ENCODE data around the gene SNAI3.
A peak's percentile ranks its signal among the peaks of the same experiment; 100 is the strongest.
"Not testable (repeated sequence)": the region's sequence is repeated elsewhere in the genome, so short reads cannot be mapped to it uniquely, and the experiment has no call there.

Gene SNAI3

GRCh38 chr16:88669980-88670379 lies 16.3 kb downstream of the SNAI3 start:
- DNase-seq (ENCODE audit: low read depth in 2 of 2): no peak

DNA sequence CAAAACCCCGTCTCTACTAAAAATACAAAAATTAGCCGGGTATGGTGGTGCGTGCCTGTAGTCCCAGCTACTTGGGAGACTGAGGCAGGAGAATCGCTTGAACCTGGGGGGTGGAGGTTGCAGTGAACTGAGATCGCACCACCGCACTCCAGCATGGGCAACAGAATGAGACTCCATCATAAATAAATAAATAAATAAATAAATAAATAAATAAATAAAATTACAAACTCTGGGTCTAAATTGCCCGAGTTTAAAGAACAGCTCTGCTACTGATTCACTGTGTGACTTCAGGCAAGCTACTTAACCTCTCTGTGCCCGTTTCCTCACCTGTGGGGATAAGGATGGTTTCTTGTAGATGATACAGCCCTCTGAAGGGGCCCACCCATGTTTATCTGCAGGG lies 16.8 kb downstream of the SNAI3 start:
- not testable (repeated sequence) for DNase-seq (ENCODE audit: low read depth in 2 of 2)

- DNase-seq (ENCODE audit: low read depth in 2 of 2): no peak
These were observed 18.8 kb downstream of the SNAI3 start for GRCh38 chr16:88667461-88667860.

DNA sequence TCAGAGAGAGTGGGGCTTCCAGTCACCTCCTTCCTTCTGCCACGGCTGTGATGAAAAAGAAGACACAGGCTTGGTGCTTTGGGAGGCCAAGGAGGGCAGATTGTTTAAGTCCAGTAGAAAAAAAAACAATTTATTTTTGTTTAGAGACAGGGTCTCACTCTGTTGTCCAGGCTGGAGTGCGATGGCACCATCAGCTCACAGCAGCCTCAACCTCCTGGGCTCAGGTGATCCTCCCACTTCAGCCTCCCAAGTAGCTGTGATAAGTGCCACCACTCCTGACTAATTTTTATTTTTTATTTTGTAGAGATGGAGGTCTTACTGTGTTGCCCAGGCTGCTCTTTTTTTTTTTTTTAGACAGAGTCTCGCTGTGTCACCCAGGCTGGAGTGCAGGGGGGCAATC lies 20.7 kb downstream of the SNAI3 start:
- no peak for DNase-seq (ENCODE audit: low read depth in 2 of 2)

GRCh38 chr16:88665148-88665547 lies 21.2 kb downstream of the SNAI3 start:
- no peak for DNase-seq (ENCODE audit: low read depth in 2 of 2)

- DNase-seq (ENCODE audit: low read depth in 2 of 2): peak; percentile 88 to 90
These were observed 23.3 kb downstream of the SNAI3 start, which contains the start of gene MVD for GRCh38 chr16:88662843-88663606. MVD (minus strand) TSS chr16:88663091; CDS start chr16:88663080, 11 bp downstream.

GRCh38 chr16:88662222-88662842 lies 24.0 kb downstream of the SNAI3 start:
- DNase-seq (ENCODE audit: low read depth in 2 of 2): no peak

GRCh38 chr16:88661468-88661867 lies 24.8 kb downstream of the SNAI3 start:
- no peak for DNase-seq (ENCODE audit: low read depth in 2 of 2)

DNA sequence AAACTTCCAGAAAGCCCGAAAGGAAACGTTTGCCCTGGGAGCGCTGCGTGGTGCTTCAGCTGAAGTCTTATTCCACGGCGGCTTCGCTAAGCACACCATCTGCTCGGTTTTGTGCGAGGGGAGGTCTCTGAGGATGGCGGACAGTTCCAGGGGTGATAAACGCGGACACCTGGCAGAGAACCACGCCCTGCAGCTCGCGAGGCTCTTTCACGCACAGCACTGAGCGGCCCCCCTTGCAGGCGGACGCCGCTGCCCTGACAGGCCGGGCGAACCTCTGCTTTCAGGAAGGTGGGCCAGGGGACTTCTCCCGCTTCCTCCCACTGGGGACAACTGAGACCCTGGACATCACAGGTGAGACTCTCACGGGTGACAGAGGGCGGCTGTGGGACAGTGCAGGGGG lies 27.1 kb downstream of the SNAI3 start:
- no peak for DNase-seq (ENCODE audit: low read depth in 2 of 2)

GRCh38 chr16:88658714-88659113 lies 27.6 kb downstream of the SNAI3 start:
- DNase-seq (ENCODE audit: low read depth in 2 of 2): no peak

DNA sequence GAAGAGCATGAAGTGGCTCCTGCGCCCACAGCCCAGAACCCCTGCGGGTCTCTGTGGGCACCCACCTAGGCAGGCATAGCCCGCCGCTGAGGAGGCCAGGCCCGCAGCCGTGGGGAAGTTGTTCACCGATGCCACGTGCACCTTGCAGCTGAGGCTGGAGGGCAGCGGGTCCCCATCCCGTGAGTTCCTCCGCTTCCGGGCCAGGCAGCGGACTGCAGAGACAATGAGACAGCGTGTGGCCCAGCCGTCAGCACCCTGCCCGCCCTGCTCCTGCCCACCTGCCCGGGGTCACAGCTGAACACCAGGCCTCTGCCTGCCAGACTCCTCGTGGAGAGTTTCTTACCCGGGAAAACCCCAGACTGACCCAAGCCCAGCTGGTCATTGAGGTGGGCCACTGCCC lies 28.9 kb downstream of the SNAI3 start:
- DNase-seq (ENCODE audit: low read depth in 2 of 2): no peak

- DNase-seq (ENCODE audit: low read depth in 2 of 2): no peak
These were observed 29.9 kb downstream of the SNAI3 start for GRCh38 chr16:88656291-88656980.

- DNase-seq (ENCODE audit: low read depth in 2 of 2): no peak
These were observed 30.5 kb downstream of the SNAI3 start for GRCh38 chr16:88655733-88656281.

- DNase-seq (ENCODE audit: low read depth in 2 of 2): no peak
These were observed 31.1 kb downstream of the SNAI3 start for GRCh38 chr16:88655053-88655732.

DNA sequence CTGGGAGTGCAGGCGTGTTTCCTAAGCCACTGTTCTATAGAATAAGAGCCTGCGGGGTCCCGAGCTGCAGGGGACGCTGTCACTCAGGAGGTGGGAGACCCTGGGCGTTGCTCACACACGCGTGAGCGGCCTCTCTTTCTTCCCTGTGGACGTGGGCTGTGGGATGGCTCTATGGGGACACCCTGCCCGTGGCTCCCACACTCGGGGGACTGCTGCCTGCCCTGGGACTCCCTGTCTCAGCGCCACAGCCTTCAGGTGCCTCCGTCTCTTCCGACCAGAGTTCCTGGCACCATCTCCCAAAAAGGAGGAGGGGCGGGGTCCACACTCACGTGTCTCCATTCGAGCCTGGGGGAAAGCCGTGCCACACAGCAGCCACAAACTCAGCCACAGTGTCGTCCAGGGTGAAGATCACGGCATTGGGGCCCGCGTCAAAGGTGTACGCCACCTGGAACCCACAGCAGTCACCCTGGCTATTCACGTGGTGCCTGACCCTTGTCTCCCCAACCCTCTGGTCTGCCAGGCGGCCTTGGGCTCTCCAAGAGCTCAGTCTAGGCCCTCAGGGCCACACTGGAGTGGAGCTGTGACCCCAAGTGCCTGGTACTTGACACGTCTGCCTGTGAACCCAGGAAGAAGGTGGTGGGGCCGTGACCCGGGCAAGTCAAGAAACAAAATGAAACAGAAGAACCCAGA lies 31.8 kb downstream of the SNAI3 start:
- DNase-seq (ENCODE audit: low read depth in 2 of 2): no peak

DNA sequence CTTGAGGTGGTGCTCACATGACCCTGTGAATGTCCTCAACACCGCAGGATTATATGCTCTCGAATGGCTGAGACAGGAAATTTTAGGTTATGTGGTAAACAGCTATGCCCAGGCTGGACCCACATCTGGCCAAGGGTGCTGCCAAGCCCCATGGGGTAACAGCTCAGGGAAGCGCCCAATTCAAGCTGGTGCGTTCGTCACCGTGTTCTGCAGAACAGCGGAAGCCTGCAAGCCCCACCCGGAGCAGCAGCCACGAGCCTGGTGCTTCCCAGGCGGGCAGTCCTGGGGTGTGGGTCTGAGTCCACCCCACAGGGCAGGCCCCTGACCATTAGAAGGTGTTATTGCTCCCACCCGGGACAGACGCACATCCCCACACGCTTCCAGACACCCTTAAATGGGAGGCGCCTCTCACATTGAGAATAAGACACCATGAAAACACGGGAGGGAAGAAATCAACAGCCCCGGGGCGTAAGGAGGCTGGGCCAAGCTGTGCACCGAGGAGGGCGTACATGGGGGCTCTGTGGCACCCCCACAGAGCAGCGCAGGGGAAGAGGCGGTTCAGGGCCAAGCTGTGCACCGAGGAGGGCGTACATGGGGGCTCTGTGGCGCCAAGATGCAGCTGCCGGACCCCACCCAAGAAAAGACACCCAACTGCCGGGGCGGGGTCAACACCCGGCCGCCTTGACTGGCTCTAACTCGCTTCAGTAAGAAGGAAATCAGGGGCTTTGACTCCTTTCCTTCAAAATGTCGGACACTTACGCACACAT lies 32.5 kb downstream of the SNAI3 start:
- DNase-seq (ENCODE audit: low read depth in 2 of 2): no peak

DNA sequence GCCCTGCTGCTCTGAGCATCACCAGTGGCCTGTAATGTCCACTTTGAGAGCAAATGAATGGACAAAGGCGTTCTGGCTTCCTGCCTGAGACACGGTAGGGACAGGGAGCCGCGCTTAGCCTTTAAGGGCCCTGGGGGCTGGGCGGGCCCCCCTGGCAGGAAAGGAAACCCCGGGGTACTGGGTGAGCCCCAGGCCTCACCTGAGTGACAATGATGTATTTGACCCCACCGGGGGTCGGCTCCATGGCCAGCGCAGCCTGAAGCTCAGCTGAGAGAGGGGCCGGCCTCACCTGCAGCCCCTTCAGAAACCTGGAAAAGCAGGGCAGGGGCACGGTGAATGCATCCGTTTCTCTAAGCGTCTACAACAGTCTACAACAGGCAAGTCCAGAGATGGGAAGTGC lies 33.2 kb downstream of the SNAI3 start:
- DNase-seq (ENCODE audit: low read depth in 2 of 2): no peak

- no peak for DNase-seq (ENCODE audit: low read depth in 2 of 2)
These were observed 33.6 kb downstream of the SNAI3 start for GRCh38 chr16:88652762-88653063.

DNA sequence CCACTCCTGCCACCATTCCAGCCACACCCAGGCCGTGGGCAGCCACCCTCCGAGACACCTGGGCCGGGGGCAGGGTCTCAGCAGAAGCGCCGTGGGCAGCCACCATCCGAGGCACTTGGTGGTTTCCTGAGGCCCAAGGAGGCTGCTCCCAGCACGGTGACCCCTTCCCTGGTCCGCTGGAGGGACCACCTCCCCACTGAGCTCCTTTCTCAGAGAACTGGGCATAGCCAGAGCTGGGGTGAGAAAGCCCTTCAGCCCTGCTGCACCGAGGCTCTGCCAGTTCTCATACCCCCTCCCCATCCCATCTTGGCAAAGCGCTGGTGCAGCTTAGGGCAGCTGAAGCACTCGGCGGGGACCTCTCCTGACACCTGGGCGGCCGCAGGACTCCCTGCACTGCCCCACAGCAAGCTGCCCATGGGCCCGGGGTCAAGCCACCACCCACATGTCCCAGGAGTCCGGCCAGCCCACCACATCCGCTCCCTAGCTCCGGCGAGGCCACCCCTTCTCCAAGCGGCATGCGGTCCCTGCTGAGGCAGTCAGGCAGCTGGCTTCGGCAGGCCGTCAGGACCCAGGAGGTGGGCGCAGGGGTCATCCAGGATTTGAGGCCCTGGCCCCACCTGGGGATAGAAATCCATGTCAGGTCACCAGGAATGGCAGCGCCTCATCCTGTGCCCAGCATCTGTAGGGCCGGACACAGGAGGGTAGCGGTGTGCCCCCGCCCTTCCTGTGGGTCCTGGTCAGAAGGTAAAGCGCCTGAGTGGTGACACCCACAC lies 34.1 kb downstream of the SNAI3 start:
- no peak for DNase-seq (ENCODE audit: low read depth in 2 of 2)
